Upper lobe of left lung (tissue), 6 donors: ENCODE data around the gene TMEM178B. TPM values are rescaled to one million over a fixed set of nuclear protein-coding genes. Genes with fewer than 3 reads are reported as not detected.

Source experiments
- ATAC-seq, 2 donors: fragments of 200-7000 bp; cut with Tn5 transposase; one replicate each; pipeline ENCODE4 v1.9.1; 2022; ENCODE audit warnings: mild to moderate bottlenecking in 2 of 2, moderate library complexity in 2 of 2; ENCODE audit not compliant: low FRiP score in 2 of 2
- DNase-seq, 2 donors: peaks; one replicate each; pipeline ENCODE4 v3.0.0-alpha.2; 2019 to 2020
- H3K27ac ChIP-seq, 4 donors: fragments of 200-600 bp; sonication (generic); one replicate each; pipeline ENCODE4 v1.5.1; 2016 to 2019
- H3K27me3 ChIP-seq, 4 donors: fragments of 200-600 bp; sonication (generic); one replicate each; pipeline ENCODE4 v1.5.1; 2017 to 2019
- H3K36me3 ChIP-seq, 4 donors: fragments of 200-600 bp; sonication (generic); one replicate each; pipeline ENCODE4 v1.5.1; 2016 to 2019
- H3K4me1 ChIP-seq, 4 donors: fragments of 200-600 bp; sonication (generic); one replicate each; pipeline ENCODE4 v1.5.1; 2018 to 2019
- H3K4me3 ChIP-seq, 4 donors: fragments of 200-600 bp; sonication (generic); one replicate each; pipeline ENCODE4 v1.5.1; 2017 to 2019; ENCODE audit warnings: mild to moderate bottlenecking in 2 of 4, moderate library complexity in 1 of 4
- H3K9me3 ChIP-seq, 4 donors: fragments of 200-600 bp; sonication (generic); one replicate each; pipeline ENCODE4 v1.5.1; 2018 to 2019
- EP300 ChIP-seq, 4 donors: sonication (generic); formaldehyde crosslinking; IDR thresholded peaks; one replicate each; pipeline ENCODE4 v1.5.1; 2017; ENCODE audit warnings: antibody characterized with exemption in 4 of 4, control low read depth in 2 of 4
- POLR2A ChIP-seq, 4 donors: fragments of 450-650 bp; IDR thresholded peaks; one replicate each; pipeline ENCODE4 v1.5.1; 2016 to 2017; ENCODE audit warnings: antibody characterized with exemption in 4 of 4, mild to moderate bottlenecking in 2 of 4
- POLR2AphosphoS5 ChIP-seq, 2 donors: sonication (generic); formaldehyde crosslinking; IDR thresholded peaks; one replicate each; pipeline ENCODE4 v1.5.1; 2017; ENCODE audit warnings: antibody characterized with exemption in 2 of 2
- WGBS, 2 donors: methylation state at CpG; one replicate each; pipeline ENCODE4 v1.1.5; 2017 to 2018; 5-methylcytosine and 5-hydroxymethylcytosine counted together
- total RNA-seq, 6 donors: library from RNA; depleted of rRNA in 4 of 6; stranded (reverse); fragments of >200 nt in 4 of 6; gene quantifications; one replicate each; pipeline versions ENCODE4 v1.1.0 to v1.2.1, GENCODE V29; 2016 to 2021
- TF ChIP-seq, protein P1 (sequence below), 6 experiments: fragments of 450-650 bp in 4 of 6; fragments of 200-600 bp in 2 of 6; sonication (generic) in 2 of 6; IDR thresholded peaks; one replicate each; pipeline ENCODE4 v1.5.1; 2016 to 2019; ENCODE audit warnings: antibody characterized with exemption in 6 of 6
- donor health status: DM: no; HTN: no; CAD: no; lungs with moderate emphysema.
- donor health status: DM: no; HTN: yes; CAD: no; lungs with severe emphysema.

Gene TMEM178B
- total RNA-seq, 6 donors from 2014 or later: under 0.01 to 1.4 (median 0.32) TPM

GRCh38 chr7:141501451-141501850 is 427.6 kb downstream of the TMEM178B start:
- H3K36me3 ChIP-seq: no peaks in the 10 kb centered on the region
- ATAC-seq (no peak), DNase-seq (no peak)
- no peaks in the 10 kb centered on the region for H3K27me3 ChIP-seq
- H3K27ac ChIP-seq: no peak overlapping the region
- TF ChIP-seq POLR2A (IDR thresholded peaks at IDR 0.05) (no peak), EP300 (IDR thresholded peaks at IDR 0.05) (no peak), POLR2AphosphoS5 (IDR thresholded peaks at IDR 0.05) (no peak)
- TF ChIP-seq, protein P1, sequence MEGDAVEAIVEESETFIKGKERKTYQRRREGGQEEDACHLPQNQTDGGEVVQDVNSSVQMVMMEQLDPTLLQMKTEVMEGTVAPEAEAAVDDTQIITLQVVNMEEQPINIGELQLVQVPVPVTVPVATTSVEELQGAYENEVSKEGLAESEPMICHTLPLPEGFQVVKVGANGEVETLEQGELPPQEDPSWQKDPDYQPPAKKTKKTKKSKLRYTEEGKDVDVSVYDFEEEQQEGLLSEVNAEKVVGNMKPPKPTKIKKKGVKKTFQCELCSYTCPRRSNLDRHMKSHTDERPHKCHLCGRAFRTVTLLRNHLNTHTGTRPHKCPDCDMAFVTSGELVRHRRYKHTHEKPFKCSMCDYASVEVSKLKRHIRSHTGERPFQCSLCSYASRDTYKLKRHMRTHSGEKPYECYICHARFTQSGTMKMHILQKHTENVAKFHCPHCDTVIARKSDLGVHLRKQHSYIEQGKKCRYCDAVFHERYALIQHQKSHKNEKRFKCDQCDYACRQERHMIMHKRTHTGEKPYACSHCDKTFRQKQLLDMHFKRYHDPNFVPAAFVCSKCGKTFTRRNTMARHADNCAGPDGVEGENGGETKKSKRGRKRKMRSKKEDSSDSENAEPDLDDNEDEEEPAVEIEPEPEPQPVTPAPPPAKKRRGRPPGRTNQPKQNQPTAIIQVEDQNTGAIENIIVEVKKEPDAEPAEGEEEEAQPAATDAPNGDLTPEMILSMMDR (IDR thresholded peaks at IDR 0.05): no peak
- no peak overlapping the region for H3K4me3 ChIP-seq
- WGBS, 2 donors: 91 to 95% methylated on average over 2 of the region's 2 CpGs
- H3K9me3 ChIP-seq: no peaks in the 10 kb centered on the region
- H3K4me1 ChIP-seq: no peaks in the 10 kb centered on the region

GRCh38 chr7:141511316-141511675 is 437.4 kb downstream of the TMEM178B start:
- Histone ChIP-seq H3K4me3 (peak overlapping the region in 2 of 4 donors; percentile 34), H3K9me3 (no peaks in the 10 kb centered on the region), H3K4me1 (peaks cover 4 to 11% (median 9%) of the 10 kb centered on the region in 4 donors), H3K27me3 (peaks cover 0 to 9% (median 0%) of the 10 kb centered on the region in 4 donors), H3K36me3 (no peaks in the 10 kb centered on the region), H3K27ac (no peak overlapping the region)
- TF ChIP-seq, protein P1 (IDR thresholded peaks at IDR 0.05): no peak
- TF ChIP-seq POLR2A (IDR thresholded peaks at IDR 0.05) (no peak), EP300 (IDR thresholded peaks at IDR 0.05) (no peak), POLR2AphosphoS5 (IDR thresholded peaks at IDR 0.05) (no peak)
- WGBS, 2 donors: 0 to 10% methylated on average over 7 to 8 of the region's 8 CpGs
- ATAC-seq (no peak), DNase-seq (no peak)

DNA sequence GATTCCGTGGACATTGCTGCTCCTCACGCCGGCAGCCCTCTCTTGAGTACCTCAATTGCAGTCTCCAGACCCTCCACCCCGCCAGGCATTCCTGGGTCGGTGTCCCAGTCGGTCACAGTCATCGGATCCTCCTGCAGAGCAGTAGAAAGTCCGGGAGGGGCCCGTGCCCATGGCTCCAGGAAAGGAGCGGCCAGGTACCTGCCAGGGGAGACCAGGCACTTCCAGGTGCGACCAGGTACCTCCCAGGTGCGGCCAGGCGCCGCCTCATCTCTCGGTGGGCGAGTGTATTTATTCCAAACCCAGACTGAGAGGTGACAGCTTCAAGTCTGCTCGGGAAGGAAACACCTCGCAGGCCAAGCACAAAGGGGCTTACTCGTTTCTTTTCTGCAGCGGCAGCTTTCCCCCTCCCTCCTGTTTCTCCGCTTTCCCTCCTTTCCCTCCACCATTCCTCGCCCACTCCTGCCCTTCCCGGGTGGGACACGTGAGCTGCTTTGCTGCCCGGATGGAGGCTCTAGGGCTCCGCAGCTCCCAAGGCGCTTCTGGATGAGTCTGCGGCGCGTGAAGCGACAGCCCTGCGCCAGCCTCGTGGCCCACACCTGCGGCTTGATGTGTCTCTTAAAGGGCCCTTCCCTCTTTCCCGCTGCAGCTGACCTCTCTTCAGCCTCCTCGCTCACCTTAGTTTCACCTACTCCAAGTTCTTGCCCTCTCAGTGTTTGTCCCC is 438.0 kb downstream of the TMEM178B start:
- Histone ChIP-seq H3K36me3 (no peaks in the 10 kb centered on the region), H3K27ac (no peak overlapping the region), H3K27me3 (peaks cover 0 to 9% (median 0%) of the 10 kb centered on the region in 4 donors), H3K4me3 (peak overlapping the region in 3 of 4 donors; percentile 8 to 34 (median 34)), H3K4me1 (peaks cover 4 to 11% (median 9%) of the 10 kb centered on the region in 4 donors), H3K9me3 (no peaks in the 10 kb centered on the region)
- no peak for TF ChIP-seq POLR2A (IDR thresholded peaks at IDR 0.05)
- TF ChIP-seq, protein P1 (IDR thresholded peaks at IDR 0.05): no peak
- ATAC-seq (peak in 1 of 2 donors; percentile 41), DNase-seq (peak; percentile 23 to 73)
- 4 to 8% methylated on average over 22 to 36 of the region's 36 CpGs for WGBS, 2 donors

DNA sequence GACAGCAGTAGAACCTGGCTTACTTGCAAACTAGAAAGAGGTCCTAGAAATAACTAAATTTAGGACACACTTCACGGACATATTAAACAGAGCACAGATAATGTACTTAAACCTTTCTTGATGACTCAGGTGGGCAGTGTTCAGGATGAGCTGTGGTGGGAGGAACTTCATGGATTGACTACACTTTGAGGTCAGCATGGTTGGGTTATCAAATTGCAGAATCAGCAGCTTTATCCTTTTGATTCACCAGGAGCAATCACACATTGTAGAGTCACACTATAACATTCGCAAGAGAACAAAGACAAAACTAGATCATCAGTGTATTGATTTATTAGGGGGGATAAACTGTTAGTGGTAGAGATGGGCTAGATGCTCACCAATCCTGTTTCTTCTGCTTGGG is 438.7 kb downstream of the TMEM178B start:
- Histone ChIP-seq H3K9me3 (no peaks in the 10 kb centered on the region), H3K4me1 (peaks cover 4 to 11% (median 9%) of the 10 kb centered on the region in 4 donors), H3K4me3 (no peak overlapping the region), H3K27me3 (peaks cover 0 to 9% (median 0%) of the 10 kb centered on the region in 4 donors), H3K36me3 (no peaks in the 10 kb centered on the region), H3K27ac (no peak overlapping the region)
- WGBS, 2 donors: 81 to 96% methylated on average over 2 of the region's 2 CpGs
- TF ChIP-seq POLR2AphosphoS5 (IDR thresholded peaks at IDR 0.05) (no peak), POLR2A (IDR thresholded peaks at IDR 0.05) (no peak), EP300 (IDR thresholded peaks at IDR 0.05) (no peak)
- TF ChIP-seq, protein P1 (IDR thresholded peaks at IDR 0.05): no peak
- no peak for DNase-seq
- ATAC-seq: no peak

GRCh38 chr7:141513720-141514119 is 439.9 kb downstream of the TMEM178B start:
- H3K27me3 ChIP-seq: peaks cover 0 to 9% (median 0%) of the 10 kb centered on the region in 4 donors
- DNase-seq: no peak
- 80 to 81% methylated on average over 1 of the region's 1 CpG for WGBS, 2 donors
- TF ChIP-seq, protein P1 (IDR thresholded peaks at IDR 0.05): no peak
- TF ChIP-seq POLR2AphosphoS5 (IDR thresholded peaks at IDR 0.05) (no peak), POLR2A (IDR thresholded peaks at IDR 0.05) (no peak), EP300 (IDR thresholded peaks at IDR 0.05) (no peak)
- H3K4me1 ChIP-seq: peaks cover 4 to 11% (median 9%) of the 10 kb centered on the region in 4 donors
- no peak overlapping the region for H3K27ac ChIP-seq
- ATAC-seq: no peak
- no peaks in the 10 kb centered on the region for H3K36me3 ChIP-seq
- H3K9me3 ChIP-seq: no peaks in the 10 kb centered on the region
- H3K4me3 ChIP-seq: no peak overlapping the region
